Measurements from ENCODE around the gene GGA2.
"Not testable (repeated sequence)": the region's sequence is repeated elsewhere in the genome, so short reads cannot be mapped to it uniquely, and the experiment has no call there.

Gene GGA2

DNA sequence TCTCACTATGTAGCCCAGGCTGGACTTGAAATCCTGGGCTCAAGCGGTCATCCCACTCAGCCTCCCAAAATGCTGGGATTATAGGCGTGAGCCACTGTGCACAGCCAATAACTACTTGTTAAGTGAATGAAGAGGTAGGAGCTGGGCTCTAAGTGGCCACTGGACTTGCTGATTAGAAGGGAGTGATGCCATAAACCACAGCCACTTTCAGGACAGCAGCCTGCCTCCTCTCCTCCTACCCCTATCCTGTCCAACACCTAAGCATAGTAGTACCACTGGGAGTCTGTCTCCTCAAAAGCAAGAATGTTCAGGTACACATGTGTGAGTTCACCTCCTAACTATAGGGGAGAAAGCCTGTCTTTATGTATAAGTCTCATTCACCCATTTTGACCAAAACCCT, 45.1 kb downstream of the GGA2 start:
- DNase-seq = no peak

DNA sequence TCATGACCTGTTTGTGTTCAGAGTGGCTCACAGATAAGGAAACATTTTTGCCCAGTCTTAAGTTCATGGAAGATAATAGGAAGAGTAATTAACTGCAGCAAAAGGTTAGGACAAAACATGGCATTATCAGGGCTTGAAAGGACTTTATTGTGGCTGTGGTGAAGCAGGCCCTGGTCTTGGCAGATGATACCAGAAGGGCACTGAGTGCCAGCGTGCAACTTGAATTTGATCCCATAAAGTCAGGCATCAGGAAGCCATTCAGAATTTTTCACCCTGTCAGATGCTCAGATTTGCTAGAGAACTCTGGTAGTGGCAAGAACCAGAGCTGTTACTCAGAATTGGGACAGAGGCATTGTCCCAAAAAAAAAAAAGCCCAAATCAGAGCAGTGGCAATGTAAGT, 46.1 kb downstream of the GGA2 start:
- DNase-seq = no peak

DNA sequence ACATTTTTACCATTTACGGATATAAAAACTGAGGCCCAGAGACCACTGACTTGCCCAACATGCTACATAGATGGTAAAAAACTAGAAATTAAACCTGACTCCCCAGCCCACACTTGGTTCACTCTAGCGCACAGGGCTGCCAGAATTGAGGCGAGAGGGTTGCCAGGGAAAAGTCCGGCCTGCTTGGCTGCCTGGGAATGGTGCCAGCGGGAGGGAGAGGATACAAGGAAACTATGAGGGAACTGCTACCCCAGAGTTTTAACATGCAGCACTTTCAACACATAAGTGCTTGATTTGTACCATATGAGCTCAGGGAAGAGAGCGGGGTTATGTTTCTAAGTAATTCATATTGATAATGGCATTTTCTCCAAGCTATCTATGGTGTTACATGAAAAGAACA, 47.3 kb downstream of the GGA2 start:
- DNase-seq = peak; percentile 29

DNA sequence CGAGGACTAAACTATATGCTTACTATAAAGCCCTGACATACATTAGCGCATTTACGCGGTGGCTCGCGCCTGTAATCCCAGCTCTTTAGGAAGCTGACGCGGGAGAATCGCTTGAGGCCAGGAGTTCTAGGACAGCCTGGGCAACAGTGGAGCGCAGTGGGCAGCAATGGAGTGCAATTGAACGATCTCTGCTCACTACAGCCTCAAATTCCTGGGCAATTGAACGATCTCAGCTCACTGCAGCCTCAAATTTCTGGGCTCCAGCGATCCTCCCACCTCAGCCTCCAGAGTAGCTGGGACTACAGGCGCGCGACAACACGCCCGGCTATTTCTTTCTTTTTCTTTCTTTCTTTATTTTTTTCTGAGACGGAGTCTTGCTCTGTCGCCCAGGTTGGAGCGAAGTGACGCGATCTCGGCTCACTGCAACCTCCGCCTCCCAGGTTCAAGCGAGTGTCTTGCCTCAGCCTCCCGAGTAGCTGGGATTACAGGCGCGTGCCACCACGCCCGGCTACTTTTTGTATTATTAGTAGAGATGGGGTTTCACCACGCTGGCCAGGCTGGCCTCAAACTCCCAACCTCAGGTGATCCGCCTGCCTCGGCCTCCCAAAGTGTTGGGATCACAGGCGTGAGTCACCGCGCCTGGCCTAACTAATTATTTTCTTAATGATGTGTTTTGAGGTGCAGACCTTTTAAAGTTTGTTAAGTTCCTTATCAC, 56.8 kb downstream of the GGA2 start:
- DNase-seq = no peak

DNA sequence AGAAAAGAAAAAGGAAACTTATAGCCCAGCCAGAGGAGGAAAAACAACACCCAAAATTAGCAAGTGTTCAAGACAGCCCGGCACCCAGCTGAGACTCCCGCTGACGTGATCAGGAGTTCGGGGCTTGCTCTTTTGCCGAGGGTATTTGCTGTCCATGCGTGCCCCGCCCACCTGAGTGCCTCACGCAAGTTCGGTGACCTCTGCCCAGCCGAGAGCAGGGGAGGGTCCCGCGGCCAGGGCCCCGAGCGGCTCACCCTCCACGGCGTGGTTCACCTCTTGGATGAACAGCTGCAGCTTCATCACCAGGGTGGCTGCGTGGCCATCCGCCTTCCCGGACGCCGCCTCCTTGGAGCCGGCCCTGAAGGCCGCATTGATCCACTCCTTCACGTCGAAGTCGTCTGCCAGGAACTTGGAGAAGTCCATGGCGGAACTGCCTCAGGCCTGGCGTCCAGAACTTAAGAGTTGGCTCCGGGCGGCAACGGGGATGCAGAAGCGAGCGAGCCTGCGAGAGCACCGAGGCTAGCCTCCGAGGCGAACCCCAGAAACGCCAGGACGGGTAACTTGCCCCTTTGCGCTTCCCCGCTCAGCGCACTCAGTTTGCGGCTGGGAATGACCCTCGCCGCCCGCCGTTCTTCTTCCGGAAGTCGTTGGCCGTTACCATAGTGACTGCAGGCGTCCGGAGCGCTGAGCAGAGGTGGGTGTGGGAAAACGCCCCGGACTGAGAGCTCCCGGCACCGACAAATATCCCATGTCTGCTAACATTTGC, 57.5 kb downstream of the GGA2 start, which contains the start of gene COG7:
Gene COG7, minus strand, starts transcription at position 618 of the 766 bp plus-strand sequence. Its CDS starts 195 bp downstream, at position 423.
- peak; percentile 58 for DNase-seq

DNA sequence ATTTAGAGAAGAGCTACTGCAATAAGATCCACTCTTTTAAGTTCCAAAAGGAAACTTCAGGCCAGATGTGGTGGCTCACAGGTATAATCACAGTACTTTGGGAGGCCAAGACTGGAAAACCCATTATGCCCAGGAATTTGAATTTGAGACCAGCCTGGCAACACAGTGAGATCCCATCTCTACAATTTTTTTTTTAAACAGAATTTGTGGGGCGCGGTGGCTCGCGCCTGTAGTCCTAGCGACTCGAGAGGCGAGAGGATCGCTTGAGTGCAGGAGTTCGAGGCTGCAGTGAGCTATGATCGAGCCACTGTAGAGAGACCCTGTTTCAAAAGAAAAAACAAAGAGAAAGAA, 58.1 kb downstream of the GGA2 start:
- DNase-seq = no peak

DNA sequence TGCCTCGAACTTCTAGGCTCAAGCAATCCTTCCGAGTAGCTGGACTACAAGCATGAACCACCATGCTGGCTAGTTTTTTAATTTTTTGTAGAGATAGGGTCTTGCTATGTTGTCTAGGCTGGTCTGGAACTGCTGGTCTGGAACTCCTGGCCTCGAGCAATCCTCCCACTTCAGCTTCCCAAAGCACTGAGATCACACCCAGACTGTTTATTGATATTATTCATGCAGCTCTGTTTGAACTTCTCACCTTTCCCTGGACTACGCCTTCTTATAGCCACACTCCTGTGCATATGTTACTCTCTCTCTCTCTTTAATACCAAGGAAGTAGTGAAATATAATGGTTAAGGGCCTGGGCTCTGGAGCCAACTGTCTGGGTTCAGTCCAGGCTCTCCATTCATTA, 61.9 kb downstream of the GGA2 start:
- DNase-seq = no peak

DNA sequence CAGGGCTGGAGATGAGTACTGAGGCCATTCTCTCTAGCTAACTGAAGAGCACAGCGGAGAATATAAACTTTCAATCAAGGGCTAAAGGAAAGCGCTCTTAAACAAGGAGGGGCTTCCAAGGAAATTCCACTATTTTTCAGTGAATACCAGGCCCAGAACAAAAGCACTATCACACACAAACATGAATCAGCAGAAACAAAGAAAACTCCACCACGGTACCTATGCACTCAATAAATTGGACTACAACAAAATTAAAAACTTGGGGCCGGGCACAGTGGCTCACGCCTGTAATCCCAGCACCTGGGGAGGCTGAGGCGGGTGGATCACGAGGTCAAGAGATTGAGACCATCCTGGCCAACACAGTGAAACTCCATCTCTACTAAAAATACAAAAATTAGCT, 72.8 kb downstream of the GGA2 start:
- not testable (repeated sequence) for DNase-seq

DNA sequence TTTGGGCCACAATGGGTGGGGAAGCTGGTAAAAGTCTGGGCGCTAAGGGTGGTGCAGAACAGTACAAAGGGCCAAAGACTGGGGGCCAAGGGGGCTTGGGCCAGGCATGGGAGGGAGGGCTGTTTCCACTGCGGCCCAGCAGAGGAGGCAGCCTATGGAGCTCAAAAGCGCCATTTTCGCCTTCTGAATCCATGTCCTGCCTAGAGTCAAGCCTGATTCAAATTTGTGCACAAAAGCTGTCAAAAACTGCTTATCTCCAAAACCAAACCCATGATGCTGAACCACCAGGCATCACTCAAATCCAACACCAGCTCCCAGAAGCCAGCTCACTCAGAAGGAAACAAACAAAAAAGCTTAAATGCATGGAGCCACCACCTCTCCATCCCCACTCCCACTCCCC, 73.3 kb downstream of the GGA2 start:
- DNase-seq = no peak

DNA sequence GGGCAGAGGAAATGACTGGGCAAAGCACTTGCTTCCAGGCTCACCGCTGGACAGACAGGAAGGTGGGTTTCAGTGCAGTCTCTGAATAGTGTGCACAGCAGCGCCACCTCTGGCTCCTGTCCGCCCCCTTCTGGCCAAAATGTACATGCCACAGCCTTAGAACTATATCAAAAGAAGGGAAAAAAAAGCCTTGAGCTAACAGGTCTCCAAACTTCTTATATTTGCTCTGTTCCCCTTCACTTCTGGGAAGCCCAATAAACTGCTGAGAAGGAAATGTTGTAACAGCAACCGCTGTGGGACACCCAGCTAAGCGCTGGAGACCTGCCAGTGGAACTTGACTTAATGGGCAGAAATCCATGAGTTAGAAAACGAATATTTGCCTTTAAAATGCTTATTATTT, 74.8 kb downstream of the GGA2 start:
- no peak for DNase-seq

DNA sequence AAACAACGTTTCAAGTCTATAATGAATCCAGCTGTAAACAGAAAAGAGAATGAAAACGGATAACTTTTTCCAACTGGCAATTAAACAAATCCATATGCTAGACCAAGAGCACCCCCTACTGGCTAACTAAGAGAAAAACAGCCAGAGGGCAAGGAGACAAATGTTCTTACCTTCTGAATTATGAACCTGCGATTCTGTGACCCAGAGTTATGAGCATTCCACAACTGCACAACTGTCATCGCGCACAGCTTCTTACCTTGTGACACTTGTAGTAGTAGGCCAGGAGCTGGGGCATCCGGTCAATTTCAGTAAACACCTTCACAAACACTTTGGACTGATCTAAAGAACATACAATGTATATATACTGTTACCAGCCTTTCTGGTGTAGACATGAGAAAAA, 75.9 kb downstream of the GGA2 start:
- peak; percentile 29 for DNase-seq

DNA sequence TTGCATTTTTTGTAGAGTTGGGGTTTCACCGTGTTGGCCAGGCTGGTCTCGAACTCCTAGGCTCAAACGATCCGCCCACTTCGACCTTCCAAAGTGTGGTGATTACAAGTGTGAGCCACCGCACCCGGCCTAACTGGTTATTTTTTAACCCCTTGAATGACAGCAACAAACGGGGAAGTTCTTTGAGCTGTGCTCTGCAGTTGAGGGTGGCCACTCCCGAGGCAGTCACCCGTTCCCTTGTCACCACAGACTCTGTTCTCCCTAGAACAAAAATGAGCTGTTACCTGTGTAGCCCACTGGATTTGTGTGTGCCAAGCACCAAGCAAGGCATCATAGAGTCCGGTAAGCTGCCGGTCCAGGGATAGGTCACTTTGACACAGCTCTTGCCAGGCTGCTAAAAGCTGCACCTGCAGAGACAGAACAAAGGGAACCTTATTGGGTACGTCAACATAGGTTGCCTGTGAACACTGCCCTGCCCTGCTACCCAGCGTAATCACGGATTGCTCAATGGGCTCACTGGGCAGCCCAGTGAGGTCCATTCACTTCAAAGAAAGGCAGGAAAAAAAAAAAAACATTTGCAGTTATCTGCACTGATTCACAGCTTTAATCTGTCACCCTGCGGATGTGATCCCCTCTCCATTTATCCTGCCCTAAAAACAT, 76.9 kb downstream of the GGA2 start:
- DNase-seq = no peak

DNA sequence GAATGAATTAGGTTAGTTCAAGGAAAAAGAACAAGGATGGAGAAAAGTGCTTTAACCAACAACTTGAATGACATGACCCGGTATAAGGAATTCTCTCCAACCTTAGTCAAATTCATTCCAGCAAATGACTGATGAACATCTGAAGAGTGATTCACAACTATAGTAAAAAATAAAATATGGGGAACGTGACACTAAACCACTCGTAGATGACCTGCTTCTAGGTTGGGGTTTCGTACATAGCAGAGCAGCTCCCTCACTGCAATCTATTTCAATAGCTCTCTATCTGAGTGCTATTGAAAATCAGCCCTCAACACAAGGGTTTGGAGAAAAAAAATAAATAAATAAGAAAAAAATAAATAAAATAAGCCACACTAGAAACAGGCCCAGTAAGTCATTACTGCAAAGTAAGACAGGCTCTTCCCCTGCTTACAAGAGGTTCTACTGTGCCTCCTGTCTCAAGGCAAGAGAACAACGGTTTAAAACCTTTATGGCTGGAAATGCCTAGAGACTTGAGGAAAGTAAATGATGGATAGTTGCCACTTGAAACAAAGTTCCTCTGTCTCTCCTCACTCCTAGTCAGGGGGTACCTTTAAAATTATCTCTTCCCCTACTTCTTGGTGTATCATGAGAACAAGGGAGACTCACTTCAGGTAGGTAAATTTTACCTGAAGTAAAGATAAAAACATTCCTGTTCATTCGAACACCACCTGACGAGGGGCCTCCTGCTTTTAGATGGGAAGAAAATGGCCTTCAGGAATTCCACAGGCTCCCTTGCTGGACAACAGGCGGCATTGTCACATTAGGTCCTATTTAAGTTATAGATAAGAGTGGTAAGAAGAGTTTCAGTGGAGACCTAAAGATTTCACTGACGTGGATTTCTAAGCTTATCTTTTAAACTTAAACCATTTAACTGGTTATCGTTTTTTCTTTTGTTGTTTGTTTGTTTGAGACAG, 77.8 kb downstream of the GGA2 start:
- no peak for DNase-seq

DNA sequence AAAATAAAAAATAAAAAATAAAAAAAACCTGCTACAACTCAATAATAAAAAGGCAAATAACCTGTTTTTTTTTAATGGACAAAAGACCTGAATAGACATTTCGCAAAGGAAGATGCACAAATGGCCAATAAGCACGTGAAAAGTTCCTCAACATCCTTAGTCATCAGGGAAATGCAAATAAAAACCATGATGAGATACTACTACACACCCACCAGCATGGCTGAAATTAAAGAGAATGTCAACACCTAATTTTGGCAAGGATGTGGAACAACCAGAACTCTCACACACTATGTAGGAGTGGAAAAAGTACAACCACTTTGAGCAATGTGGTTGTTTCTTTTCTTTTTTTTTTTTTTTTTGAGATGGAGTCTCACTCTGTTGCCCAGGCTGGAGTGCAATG, 81.9 kb downstream of the GGA2 start:
- DNase-seq = no peak

DNA sequence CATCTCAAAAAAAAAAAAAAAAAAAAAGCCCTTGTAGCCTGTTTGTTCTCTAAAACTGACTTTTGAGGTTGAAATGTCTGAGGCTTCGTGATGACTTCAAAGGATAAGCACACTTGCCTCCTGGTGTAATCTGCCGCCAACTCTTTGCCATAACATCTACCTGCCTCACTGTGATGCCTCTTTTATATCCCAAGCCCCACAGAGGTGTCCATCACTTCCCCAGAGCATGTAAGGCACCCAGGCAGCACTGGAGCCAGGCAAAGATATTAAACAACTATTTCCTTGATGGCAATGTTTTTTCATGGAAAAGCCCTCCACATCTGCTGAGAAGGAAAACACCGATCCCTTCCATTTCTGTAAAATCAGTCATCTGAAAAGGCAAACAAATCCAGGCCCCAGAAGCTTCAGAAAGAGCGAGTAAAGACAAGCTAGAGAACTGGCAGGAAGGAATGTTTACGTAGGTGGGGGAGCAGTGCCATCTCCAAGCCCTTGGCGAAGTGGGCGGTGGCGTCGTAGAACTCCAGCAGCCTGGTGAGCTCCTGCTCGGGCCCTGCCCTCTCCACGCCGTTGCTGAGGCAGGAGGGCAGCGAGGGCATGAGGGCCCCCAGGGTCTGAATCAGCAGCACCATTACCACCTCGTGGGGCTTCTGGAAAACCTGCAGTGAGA, 85.9 kb downstream of the GGA2 start:
- peak; percentile 40 for DNase-seq

DNA sequence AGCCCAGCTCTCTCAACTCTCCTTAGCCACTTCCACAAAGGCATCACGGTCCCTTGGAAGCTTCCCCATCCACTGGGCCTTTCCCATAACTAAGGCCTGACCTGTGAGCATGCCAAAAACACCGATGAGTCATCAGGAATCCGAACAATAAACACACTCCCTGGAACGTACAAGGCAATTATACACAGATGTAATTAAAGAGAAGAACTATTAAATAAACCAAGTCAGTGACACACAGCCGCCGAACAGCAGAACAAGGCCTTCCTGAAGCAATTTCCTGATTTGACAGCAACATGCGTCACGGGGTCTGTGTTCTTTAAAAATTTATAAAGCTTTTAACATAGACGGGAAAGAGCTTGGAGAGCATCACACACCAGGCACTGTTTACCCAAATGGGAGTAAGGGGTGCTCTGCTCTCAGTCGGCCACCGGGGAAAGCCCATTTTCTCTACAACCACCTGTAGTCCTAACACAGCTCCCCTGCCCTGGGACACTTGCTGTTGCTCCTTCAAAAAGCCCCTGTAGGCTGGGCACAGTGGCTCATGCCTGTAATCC, 86.7 kb downstream of the GGA2 start:
- DNase-seq = peak; percentile 32

DNA sequence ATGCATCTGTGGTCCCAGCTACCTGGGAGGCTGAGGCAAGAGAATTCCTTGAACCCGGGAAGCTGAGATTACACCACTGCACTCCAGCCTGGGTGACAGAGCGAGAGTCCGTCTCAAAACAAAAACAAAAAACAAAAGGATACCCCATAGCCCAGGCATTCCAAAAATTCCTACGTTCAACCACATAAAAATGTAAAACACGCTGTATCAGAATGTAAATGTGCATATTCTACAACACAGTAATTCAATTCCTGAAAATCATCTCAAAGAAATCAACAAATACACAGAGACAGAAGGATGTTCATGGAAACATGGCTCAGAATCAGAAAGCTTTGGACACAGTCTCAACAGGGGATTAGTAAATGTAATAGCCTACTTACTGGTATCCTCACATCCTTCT, 90.3 kb downstream of the GGA2 start:
- DNase-seq = no peak

DNA sequence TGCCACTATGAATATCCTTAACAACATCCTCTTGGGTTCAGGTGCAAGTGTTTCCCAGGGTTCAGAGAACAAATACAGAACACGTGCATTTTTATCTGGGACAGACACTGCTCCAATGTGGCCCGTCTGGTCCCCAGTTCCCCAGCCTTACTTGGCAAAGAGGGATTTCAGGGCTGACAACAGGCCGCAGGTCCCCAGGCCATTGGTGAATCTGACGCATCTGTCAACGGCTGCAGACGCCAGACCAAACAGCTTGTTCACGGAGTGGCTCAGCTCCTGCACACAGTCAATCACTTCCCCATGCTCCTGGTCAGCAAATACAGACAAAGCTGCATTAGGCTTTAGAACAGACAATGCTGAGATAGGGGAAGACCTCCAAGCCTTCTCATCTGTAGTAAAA, 93.5 kb downstream of the GGA2 start:
- no peak for DNase-seq

DNA sequence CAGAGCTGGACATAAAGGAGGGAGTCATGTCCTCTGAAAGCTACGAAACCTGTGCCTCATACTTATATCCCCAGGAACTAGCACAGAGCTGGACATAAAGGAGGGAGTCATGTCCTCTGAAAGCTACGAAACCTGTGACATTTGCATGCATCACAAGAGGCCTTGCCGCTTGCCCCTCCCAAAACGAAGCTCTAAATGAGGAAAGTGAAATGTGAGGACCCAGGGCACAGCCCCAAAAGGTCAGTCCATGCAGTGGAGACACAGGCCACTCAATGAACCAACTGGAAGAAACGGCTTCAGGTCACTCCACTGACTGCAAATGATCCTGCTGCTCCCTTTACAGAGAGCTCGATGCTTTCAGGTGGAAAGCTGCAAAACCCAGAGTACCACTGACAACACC, 95.6 kb downstream of the GGA2 start:
- no peak for DNase-seq
